Left forelimb (tissue), 1 donor: ENCODE measurements around the gene TM7SF3.

Experiments
- DNase-seq: peaks from one replicate; pipeline ENCODE4 v3.0.0-alpha.2; 2018; ENCODE audit warnings: low spot score

Gene TM7SF3

GRCh38 chr12:26928661-26929060, 85.5 kb downstream of the TM7SF3 start:
- DNase-seq = no peak
